ENCODE data around the gene PTPRK.

The PTPRK gene

GRCh38 chr6:128252341-128253176 lies 267.8 kb downstream of the PTPRK start:
- no CpG with 5 or more reads among the region's 4 CpGs for WGBS (ENCODE audit: insufficient coverage, insufficient read length)
- Histone ChIP-seq H3K27me3 (ENCODE audit: control insufficient read depth, insufficient read depth, low read length) (no peaks in the 10 kb centered on the region), H3K36me3 (ENCODE audit: control insufficient read depth, insufficient read depth, low read length) (no peaks in the 10 kb centered on the region), H3K9me3 (ENCODE audit: control insufficient read depth, insufficient read depth, low read length) (no peaks in the 10 kb centered on the region), H3K27ac (ENCODE audit: low read length) (no peak overlapping the region), H3K4me1 (ENCODE audit: control insufficient read depth, insufficient read depth, low read length) (no peaks in the 10 kb centered on the region), H3K4me3 (ENCODE audit: low read length) (no peak overlapping the region)
- DNase-seq (ENCODE audit: low read depth, low spot score) = no peak

- Histone ChIP-seq H3K4me3 (ENCODE audit: low read length) (no peak overlapping the region), H3K4me1 (ENCODE audit: control insufficient read depth, insufficient read depth, low read length) (no peaks in the 10 kb centered on the region), H3K9me3 (ENCODE audit: control insufficient read depth, insufficient read depth, low read length) (no peaks in the 10 kb centered on the region), H3K36me3 (ENCODE audit: control insufficient read depth, insufficient read depth, low read length) (no peaks in the 10 kb centered on the region), H3K27me3 (ENCODE audit: control insufficient read depth, insufficient read depth, low read length) (no peaks in the 10 kb centered on the region), H3K27ac (ENCODE audit: low read length) (no peak overlapping the region)
- WGBS (ENCODE audit: insufficient coverage, insufficient read length) = 100% methylated on average over 2 of the region's 4 CpGs
- no peak for DNase-seq (ENCODE audit: low read depth, low spot score)
These were observed 268.7 kb downstream of the PTPRK start for GRCh38 chr6:128251445-128252340.

DNA sequence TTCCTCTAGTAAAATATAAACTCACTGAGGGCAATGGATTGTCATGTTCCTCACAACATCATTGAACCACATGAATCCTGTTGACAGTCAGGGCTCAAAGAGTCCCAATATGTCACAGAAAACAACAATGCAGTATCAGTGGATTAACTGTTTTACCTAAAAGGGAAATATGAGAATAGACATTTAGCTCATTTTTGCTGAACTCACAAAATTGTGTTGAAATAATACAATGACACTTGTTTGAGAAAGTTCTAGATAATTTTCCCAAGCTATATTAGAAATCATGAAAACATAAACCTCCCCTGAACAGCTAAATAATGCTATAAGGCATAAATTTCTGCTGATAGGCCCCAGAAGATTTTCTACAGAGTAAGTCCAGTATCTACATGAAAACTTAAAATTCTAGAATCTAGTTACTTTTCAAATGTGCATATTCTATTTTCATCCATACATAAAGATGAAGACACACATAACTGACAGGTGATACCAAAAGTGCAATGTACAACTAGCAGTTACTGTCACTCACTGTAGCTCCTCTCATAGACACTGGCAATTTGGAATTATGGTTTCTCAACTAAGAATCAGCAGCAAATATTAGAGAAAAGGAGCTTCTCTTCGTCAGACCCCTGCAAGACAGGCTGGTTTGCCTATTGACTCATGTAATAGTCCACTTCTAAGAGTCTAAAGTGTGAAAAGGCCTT lies 269.9 kb downstream of the PTPRK start:
- H3K4me3 ChIP-seq (ENCODE audit: low read length) = no peak overlapping the region
- no CpG with 5 or more reads among the region's 1 CpG for WGBS (ENCODE audit: insufficient coverage, insufficient read length)
- no peaks in the 10 kb centered on the region for H3K9me3 ChIP-seq (ENCODE audit: control insufficient read depth, insufficient read depth, low read length)
- H3K27ac ChIP-seq (ENCODE audit: low read length) = no peak overlapping the region
- DNase-seq (ENCODE audit: low read depth, low spot score) = no peak
- no peaks in the 10 kb centered on the region for H3K27me3 ChIP-seq (ENCODE audit: control insufficient read depth, insufficient read depth, low read length)
- no peaks in the 10 kb centered on the region for H3K4me1 ChIP-seq (ENCODE audit: control insufficient read depth, insufficient read depth, low read length)
- no peaks in the 10 kb centered on the region for H3K36me3 ChIP-seq (ENCODE audit: control insufficient read depth, insufficient read depth, low read length)

DNA sequence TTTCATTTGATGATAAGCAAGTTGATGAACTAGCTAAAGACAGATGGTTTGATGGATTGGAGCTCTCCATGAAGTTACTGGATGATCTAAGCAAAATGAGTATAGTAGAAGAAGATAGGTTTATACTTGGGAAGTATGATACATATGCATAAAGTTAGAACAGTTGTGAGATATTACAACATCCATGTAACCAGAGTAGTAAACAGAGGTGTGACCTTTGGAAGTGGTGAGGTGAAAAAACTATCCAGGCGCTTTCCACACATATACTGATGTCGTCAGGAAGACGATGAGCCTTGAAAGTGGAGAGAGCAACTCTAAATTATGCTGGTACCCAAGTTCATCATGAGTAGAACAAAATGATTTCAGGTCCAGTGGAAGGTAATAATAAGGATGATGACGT lies 271.0 kb downstream of the PTPRK start:
- Histone ChIP-seq H3K4me3 (ENCODE audit: low read length) (no peak overlapping the region), H3K9me3 (ENCODE audit: control insufficient read depth, insufficient read depth, low read length) (no peaks in the 10 kb centered on the region), H3K4me1 (ENCODE audit: control insufficient read depth, insufficient read depth, low read length) (no peaks in the 10 kb centered on the region), H3K27me3 (ENCODE audit: control insufficient read depth, insufficient read depth, low read length) (no peaks in the 10 kb centered on the region), H3K36me3 (ENCODE audit: control insufficient read depth, insufficient read depth, low read length) (no peaks in the 10 kb centered on the region), H3K27ac (ENCODE audit: low read length) (no peak overlapping the region)
- no peak for DNase-seq (ENCODE audit: low read depth, low spot score)
- WGBS (ENCODE audit: insufficient coverage, insufficient read length) = no CpG with 5 or more reads among the region's 4 CpGs

DNA sequence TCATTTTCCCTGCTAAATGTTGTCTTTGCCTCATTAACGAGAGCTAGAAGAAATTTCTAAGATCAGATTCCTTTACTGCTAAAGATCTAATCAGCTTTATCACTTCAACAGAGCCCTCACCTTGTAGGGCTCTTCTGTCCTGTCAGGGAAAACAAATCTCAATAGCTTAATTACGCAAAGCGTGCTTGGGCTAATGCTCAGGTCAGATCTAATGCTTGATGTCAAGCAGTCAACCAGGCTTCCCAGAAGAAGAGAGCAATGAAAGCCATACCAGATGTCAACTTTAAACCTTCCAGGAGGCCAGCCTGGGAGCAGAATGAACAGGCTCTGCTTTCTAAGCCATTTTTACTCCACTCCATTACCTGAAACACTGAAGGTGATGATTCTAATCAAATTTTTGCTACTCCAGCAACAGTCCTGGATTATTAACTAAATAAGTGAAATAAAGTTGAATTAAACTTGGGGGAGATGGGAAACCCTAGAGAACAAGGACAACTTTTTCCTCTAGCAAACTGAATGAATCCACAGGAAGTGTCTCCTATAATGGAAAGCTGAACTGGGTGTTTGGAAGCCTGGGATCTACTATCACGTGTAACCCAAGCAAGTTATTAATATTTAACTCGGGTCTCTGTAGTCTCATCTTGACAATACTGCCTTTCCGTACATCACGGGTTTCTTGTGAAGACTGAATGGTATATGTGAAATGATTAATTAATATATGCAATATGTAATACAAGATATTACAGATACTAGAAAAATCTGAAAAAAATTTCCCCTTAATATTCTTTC lies 273.7 kb downstream of the PTPRK start:
- H3K27me3 ChIP-seq (ENCODE audit: control insufficient read depth, insufficient read depth, low read length) = no peaks in the 10 kb centered on the region
- no peak for DNase-seq (ENCODE audit: low read depth, low spot score)
- H3K9me3 ChIP-seq (ENCODE audit: control insufficient read depth, insufficient read depth, low read length) = no peaks in the 10 kb centered on the region
- WGBS (ENCODE audit: insufficient coverage, insufficient read length) = no CpG with 5 or more reads among the region's 7 CpGs
- no peak overlapping the region for H3K4me3 ChIP-seq (ENCODE audit: low read length)
- no peak overlapping the region for H3K27ac ChIP-seq (ENCODE audit: low read length)
- H3K4me1 ChIP-seq (ENCODE audit: control insufficient read depth, insufficient read depth, low read length) = no peaks in the 10 kb centered on the region
- no peaks in the 10 kb centered on the region for H3K36me3 ChIP-seq (ENCODE audit: control insufficient read depth, insufficient read depth, low read length)

DNA sequence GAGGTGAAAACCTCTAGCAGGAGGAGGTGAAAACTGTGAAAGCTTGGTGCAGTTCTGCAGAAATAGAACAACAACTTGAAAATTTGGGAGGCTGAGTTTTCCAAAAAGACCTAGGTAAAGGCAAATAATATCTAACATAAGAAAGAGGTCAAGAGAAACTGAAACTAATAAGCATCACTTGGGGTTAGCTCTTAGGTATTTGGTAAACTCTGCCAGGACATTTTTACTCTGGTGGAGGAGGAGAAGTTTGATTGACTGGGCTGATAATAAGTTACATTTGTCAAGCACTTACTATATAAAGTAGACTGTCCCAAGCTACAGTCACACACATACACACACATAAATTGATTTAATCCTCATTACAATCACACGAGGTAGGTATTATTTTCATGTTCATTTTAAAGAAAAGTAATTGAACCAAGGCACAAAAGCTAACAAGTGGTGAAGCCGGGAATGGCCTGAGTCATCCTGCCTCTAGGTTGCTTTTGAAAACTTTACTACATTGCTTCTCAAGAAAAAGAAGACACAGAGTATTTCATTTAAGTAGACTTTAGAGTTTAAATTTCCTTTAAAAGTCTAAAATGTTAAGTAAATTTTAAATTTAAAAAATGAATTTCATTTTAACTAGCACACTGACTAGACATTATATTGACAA lies 275.5 kb downstream of the PTPRK start:
- Histone ChIP-seq H3K4me1 (ENCODE audit: control insufficient read depth, insufficient read depth, low read length) (no peaks in the 10 kb centered on the region), H3K27ac (ENCODE audit: low read length) (no peak overlapping the region), H3K4me3 (ENCODE audit: low read length) (no peak overlapping the region), H3K27me3 (ENCODE audit: control insufficient read depth, insufficient read depth, low read length) (no peaks in the 10 kb centered on the region), H3K9me3 (ENCODE audit: control insufficient read depth, insufficient read depth, low read length) (no peaks in the 10 kb centered on the region), H3K36me3 (ENCODE audit: control insufficient read depth, insufficient read depth, low read length) (no peaks in the 10 kb centered on the region)
- DNase-seq (ENCODE audit: low read depth, low spot score) = no peak
- no CpG with 5 or more reads among the region's 2 CpGs for WGBS (ENCODE audit: insufficient coverage, insufficient read length)

- no peak overlapping the region for H3K27ac ChIP-seq (ENCODE audit: low read length)
- H3K36me3 ChIP-seq (ENCODE audit: control insufficient read depth, insufficient read depth, low read length) = no peaks in the 10 kb centered on the region
- WGBS (ENCODE audit: insufficient coverage, insufficient read length) = no CpG with 5 or more reads among the region's 3 CpGs
- H3K4me1 ChIP-seq (ENCODE audit: control insufficient read depth, insufficient read depth, low read length) = no peaks in the 10 kb centered on the region
- no peaks in the 10 kb centered on the region for H3K9me3 ChIP-seq (ENCODE audit: control insufficient read depth, insufficient read depth, low read length)
- no peak overlapping the region for H3K4me3 ChIP-seq (ENCODE audit: low read length)
- DNase-seq (ENCODE audit: low read depth, low spot score) = no peak
- no peaks in the 10 kb centered on the region for H3K27me3 ChIP-seq (ENCODE audit: control insufficient read depth, insufficient read depth, low read length)
These were observed 277.5 kb downstream of the PTPRK start for GRCh38 chr6:128242765-128243403.

DNA sequence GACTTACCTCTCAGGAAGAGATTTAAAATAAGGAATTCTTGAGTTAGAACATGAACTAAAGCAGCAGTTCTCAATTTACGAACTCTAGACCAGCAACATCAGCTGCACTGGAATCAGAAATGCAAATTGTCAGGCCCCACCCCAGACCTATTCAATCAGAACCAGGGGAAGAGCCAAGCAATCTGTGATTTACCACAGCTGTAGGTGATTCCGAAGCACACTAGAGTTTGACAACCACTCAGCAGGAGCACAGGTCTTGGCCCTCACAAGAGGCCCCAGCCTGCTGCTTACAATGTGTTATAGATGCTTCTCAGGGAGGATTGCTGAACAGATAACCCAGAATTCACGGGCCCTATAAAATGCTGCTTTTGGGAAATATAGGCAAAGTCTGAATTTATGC lies 279.2 kb downstream of the PTPRK start:
- no peak overlapping the region for H3K4me3 ChIP-seq (ENCODE audit: low read length)
- no CpG with 5 or more reads among the region's 3 CpGs for WGBS (ENCODE audit: insufficient coverage, insufficient read length)

GRCh38 chr6:128240024-128240428 lies 280.4 kb downstream of the PTPRK start:
- Histone ChIP-seq H3K4me1 (ENCODE audit: control insufficient read depth, insufficient read depth, low read length) (no peaks in the 10 kb centered on the region), H3K27me3 (ENCODE audit: control insufficient read depth, insufficient read depth, low read length) (no peaks in the 10 kb centered on the region), H3K27ac (ENCODE audit: low read length) (no peak overlapping the region), H3K9me3 (ENCODE audit: control insufficient read depth, insufficient read depth, low read length) (no peaks in the 10 kb centered on the region), H3K4me3 (ENCODE audit: low read length) (no peak overlapping the region), H3K36me3 (ENCODE audit: control insufficient read depth, insufficient read depth, low read length) (no peaks in the 10 kb centered on the region)
- no peak for DNase-seq (ENCODE audit: low read depth, low spot score)
- WGBS (ENCODE audit: insufficient coverage, insufficient read length) = no CpG with 5 or more reads among the region's 3 CpGs

More for the DNA sequence above, 279.2 kb downstream of the PTPRK start:
- DNase-seq (ENCODE audit: low read depth, low spot score) = no peak
- H3K36me3 ChIP-seq (ENCODE audit: control insufficient read depth, insufficient read depth, low read length) = no peaks in the 10 kb centered on the region
- H3K9me3 ChIP-seq (ENCODE audit: control insufficient read depth, insufficient read depth, low read length) = no peaks in the 10 kb centered on the region
- H3K4me1 ChIP-seq (ENCODE audit: control insufficient read depth, insufficient read depth, low read length) = no peaks in the 10 kb centered on the region
- no peak overlapping the region for H3K27ac ChIP-seq (ENCODE audit: low read length)
- H3K27me3 ChIP-seq (ENCODE audit: control insufficient read depth, insufficient read depth, low read length) = no peaks in the 10 kb centered on the region
